Liver (tissue), 9 donors: Measurements from ENCODE around the gene LMF1. TPM values are rescaled to one million over a fixed set of nuclear protein-coding genes. Genes with fewer than 3 reads are reported as not detected.

Experiments used
- DNase-seq: peaks from one replicate; pipeline ENCODE4 v3.0.0-alpha.2; 2017; ENCODE audit warnings: low spot score
- H3K27ac ChIP-seq, 2 donors: one replicate each; pipeline ENCODE4 v1.7.0; 2013; ENCODE audit warnings: inconsistent platforms in 2 of 2, low read length in 2 of 2, control low read depth in 1 of 2, low read depth in 1 of 2, mild to moderate bottlenecking in 1 of 2
- H3K27me3 ChIP-seq, 4 donors: one replicate each; pipeline versions ENCODE4 v1.6.1 to v1.7.0; 2013; ENCODE audit warnings: low read length in 3 of 4, inconsistent platforms in 1 of 4, mild to moderate bottlenecking in 1 of 4, moderate library complexity in 1 of 4; ENCODE audit not compliant: control insufficient read depth in 4 of 4, insufficient read depth in 4 of 4
- H3K36me3 ChIP-seq, 4 donors: one replicate each; pipeline versions ENCODE4 v1.6.1 to v1.7.0; 2013; ENCODE audit warnings: low read length in 3 of 4, mild to moderate bottlenecking in 3 of 4, low read depth in 1 of 4, moderate library complexity in 1 of 4; ENCODE audit not compliant: control insufficient read depth in 4 of 4, insufficient read depth in 3 of 4
- H3K4me1 ChIP-seq, 4 donors: one replicate each; pipeline versions ENCODE4 v1.6.1 to v1.7.0; 2013; ENCODE audit warnings: low read length in 3 of 4, mild to moderate bottlenecking in 3 of 4, moderate library complexity in 1 of 4; ENCODE audit not compliant: control insufficient read depth in 4 of 4, insufficient read depth in 4 of 4
- H3K4me3 ChIP-seq, 3 donors: one replicate each; pipeline versions ENCODE4 v1.6.1 to v1.7.0; 2013; ENCODE audit warnings: low read length in 3 of 3, control low read depth in 1 of 3, low read depth in 1 of 3, mild to moderate bottlenecking in 1 of 3
- H3K9ac ChIP-seq, 2 donors: one replicate each; pipeline ENCODE4 v1.7.0; 2013; ENCODE audit warnings: low read length in 2 of 2, mild to moderate bottlenecking in 2 of 2, moderate library complexity in 2 of 2, control low read depth in 1 of 2, low read depth in 1 of 2
- H3K9me3 ChIP-seq, 4 donors: one replicate each; pipeline versions ENCODE4 v1.6.1 to v1.7.0; 2013; ENCODE audit warnings: low read length in 3 of 4; ENCODE audit not compliant: control insufficient read depth in 4 of 4
- EGR1 ChIP-seq, 2 donors: IDR thresholded peaks; 2 replicates each; pipeline ENCODE4 v1.6.1; 2016 to 2018; ENCODE audit warnings: antibody characterized with exemption in 2 of 2, low read depth in 2 of 2
- FOXA1 ChIP-seq: IDR thresholded peaks from 2 replicates; pipeline ENCODE4 v1.6.1; 2016; ENCODE audit warnings: antibody characterized with exemption
- FOXA2 ChIP-seq: IDR thresholded peaks from 2 replicates; pipeline ENCODE4 v1.6.1; 2016; ENCODE audit warnings: antibody characterized with exemption
- GABPA ChIP-seq, 2 donors: IDR thresholded peaks in 1 of 2; conservative IDR thresholded peaks in 1 of 2; 2 replicates each; pipeline ENCODE4 v1.6.1; 2016; ENCODE audit warnings: antibody characterized with exemption in 2 of 2, mild to moderate bottlenecking in 1 of 2, moderate library complexity in 1 of 2
- HNF4A ChIP-seq, 2 donors: conservative IDR thresholded peaks; 2 replicates each; pipeline ENCODE4 v1.6.1; 2016; ENCODE audit warnings: antibody characterized with exemption in 2 of 2, mild to moderate bottlenecking in 2 of 2
- HNF4G ChIP-seq: IDR thresholded peaks from 2 replicates; pipeline ENCODE4 v1.6.1; 2016; ENCODE audit warnings: antibody characterized with exemption
- JUND ChIP-seq, 2 donors: IDR thresholded peaks; 2 replicates each; pipeline ENCODE4 v1.6.1; 2016; ENCODE audit warnings: antibody characterized with exemption in 2 of 2
- NR2F2 ChIP-seq: IDR thresholded peaks from 2 replicates; pipeline ENCODE4 v1.6.1; 2016; ENCODE audit warnings: antibody characterized with exemption
- RAD21 ChIP-seq, 2 donors: IDR thresholded peaks; 2 replicates each; pipeline ENCODE4 v1.6.1; 2016; ENCODE audit warnings: antibody characterized with exemption in 2 of 2, mild to moderate bottlenecking in 2 of 2
- RXRA ChIP-seq, 2 donors: IDR thresholded peaks; 2 replicates each; pipeline ENCODE4 v1.6.1; 2017 to 2018; ENCODE audit warnings: antibody characterized with exemption in 2 of 2, mild to moderate bottlenecking in 1 of 2
- SP1 ChIP-seq: IDR thresholded peaks from 2 replicates; pipeline ENCODE4 v1.6.1; 2018; ENCODE audit warnings: antibody characterized with exemption, mild to moderate bottlenecking
- TAF1 ChIP-seq: conservative IDR thresholded peaks from 2 replicates; pipeline ENCODE4 v1.6.1; 2016; ENCODE audit warnings: antibody characterized with exemption, mild to moderate bottlenecking
- YY1 ChIP-seq: IDR thresholded peaks from 2 replicates; pipeline ENCODE4 v1.6.1; 2016; ENCODE audit warnings: antibody characterized with exemption, mild to moderate bottlenecking
- WGBS: extraction: QIAGEN DNeasy Blood & Tissue Kit; methylation state at CpG from one replicate; pipeline ENCODE4 v1.1.7; 2013; 5-methylcytosine and 5-hydroxymethylcytosine counted together
- polyA plus RNA-seq, 2 donors: library from polyadenylated mRNA; stranded (reverse) in 1 of 2; unstranded in 1 of 2; fragments of 200-250 nt in 1 of 2; fragments of >200 nt in 1 of 2; fragmentation: Nextera tagmentation in 1 of 2; extraction: Ambion mirVana in 1 of 2; gene quantifications; one replicate each; pipeline versions ENCODE4 v1.2.1 to v1.2.3, GENCODE V29; 2013 to 2015
- total RNA-seq, 2 donors: library from RNA; depleted of rRNA; stranded (reverse); fragments of >200 nt; gene quantifications; one replicate each; pipeline ENCODE4 v1.2.3, GENCODE V29; 2014
- TF ChIP-seq, protein P1 (sequence below): IDR thresholded peaks from 2 replicates; pipeline ENCODE4 v1.6.1; 2016; ENCODE audit warnings: antibody characterized with exemption
- TF ChIP-seq, protein P2 (sequence below): IDR thresholded peaks from 2 replicates; pipeline ENCODE4 v1.6.1; 2016; ENCODE audit warnings: antibody characterized with exemption
- TF ChIP-seq, protein P3 (sequence below): fragments of 150-350 bp; IDR thresholded peaks from 2 replicates; pipeline ENCODE4 v1.5.1; 2017; ENCODE audit warnings: improper control_type of control experiment, low read depth, low read length; ENCODE audit not compliant: missing input control
- TF ChIP-seq, protein P4 (sequence below): IDR thresholded peaks from 2 replicates; pipeline ENCODE4 v1.6.1; 2016; ENCODE audit warnings: antibody characterized with exemption, mild to moderate bottlenecking
- TF ChIP-seq, protein P5 (sequence below): IDR thresholded peaks from 2 replicates; pipeline ENCODE4 v1.6.1; 2016; ENCODE audit warnings: antibody characterized with exemption
- donor health status: healthy.
- donor health status: healthy.
- donor health status: healthy.
- donor health status: healthy.
- donor health status: healthy.

LMF1 gene
- total and polyA plus RNA-seq, 4 donors: 8.8 to 24.3 (median 12.6) TPM

DNA sequence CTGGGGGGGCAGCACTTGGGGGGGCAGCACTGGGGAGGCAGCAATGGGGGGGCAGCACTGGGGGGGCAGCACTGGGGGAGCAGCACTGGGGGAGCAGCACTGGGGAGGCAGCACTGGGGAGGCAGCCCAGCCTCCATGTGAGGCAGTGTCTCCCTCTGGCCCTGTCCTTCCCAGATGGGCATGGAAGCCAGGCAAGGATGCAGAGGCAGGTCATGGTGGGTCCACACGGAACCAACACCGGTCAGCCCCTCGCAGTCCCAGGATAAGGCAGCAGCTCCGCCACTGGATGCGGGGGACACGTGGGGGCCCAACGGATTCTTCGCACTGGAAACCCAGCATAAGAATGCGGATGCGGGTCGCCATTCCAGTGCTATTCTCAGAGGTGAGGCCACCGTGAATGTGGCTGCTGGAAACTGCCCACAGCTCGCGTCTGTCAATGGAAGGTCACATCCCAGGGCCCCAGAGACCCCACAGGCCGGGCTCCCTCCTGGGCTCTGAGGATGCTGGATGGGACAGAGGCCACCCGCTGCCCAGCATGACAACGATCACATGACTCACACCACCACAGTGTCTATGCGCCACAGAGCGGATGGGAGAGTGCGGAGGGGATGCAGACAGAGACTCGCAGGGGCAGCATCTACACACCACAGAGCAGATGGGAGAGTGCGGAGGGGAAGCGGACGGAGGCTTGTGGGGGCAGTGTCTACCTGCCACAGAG is 59.0 kb downstream of the LMF1 start:
- WGBS: 98% methylated on average over 24 of the region's 24 CpGs
- Histone ChIP-seq H3K27ac (no peak overlapping the region), H3K4me3 (no peak overlapping the region), H3K4me1 (no peaks in the 10 kb centered on the region), H3K9ac (no peak overlapping the region), H3K9me3 (no peaks in the 10 kb centered on the region), H3K36me3 (peaks cover 0 to 20% (median 4%) of the 10 kb centered on the region in 4 donors), H3K27me3 (no peaks in the 10 kb centered on the region)
- TF ChIP-seq FOXA1 (no peak), FOXA2 (no peak), NR2F2 (no peak), RAD21 (IDR thresholded peaks at IDR 0.05) (no peak), HNF4G (no peak), HNF4A (conservative IDR thresholded peaks at IDR 0.05) (no peak), YY1 (no peak), RXRA (IDR thresholded peaks at IDR 0.05) (no peak), TAF1 (no peak), GABPA (IDR thresholded peaks at IDR 0.05 in 1 of 2, conservative IDR thresholded peaks at IDR 0.05 in 1 of 2) (no peak), JUND (IDR thresholded peaks at IDR 0.05) (no peak)
- TF ChIP-seq, protein P1, sequence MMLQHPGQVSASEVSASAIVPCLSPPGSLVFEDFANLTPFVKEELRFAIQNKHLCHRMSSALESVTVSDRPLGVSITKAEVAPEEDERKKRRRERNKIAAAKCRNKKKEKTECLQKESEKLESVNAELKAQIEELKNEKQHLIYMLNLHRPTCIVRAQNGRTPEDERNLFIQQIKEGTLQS: no peak
- TF ChIP-seq, protein P2, sequence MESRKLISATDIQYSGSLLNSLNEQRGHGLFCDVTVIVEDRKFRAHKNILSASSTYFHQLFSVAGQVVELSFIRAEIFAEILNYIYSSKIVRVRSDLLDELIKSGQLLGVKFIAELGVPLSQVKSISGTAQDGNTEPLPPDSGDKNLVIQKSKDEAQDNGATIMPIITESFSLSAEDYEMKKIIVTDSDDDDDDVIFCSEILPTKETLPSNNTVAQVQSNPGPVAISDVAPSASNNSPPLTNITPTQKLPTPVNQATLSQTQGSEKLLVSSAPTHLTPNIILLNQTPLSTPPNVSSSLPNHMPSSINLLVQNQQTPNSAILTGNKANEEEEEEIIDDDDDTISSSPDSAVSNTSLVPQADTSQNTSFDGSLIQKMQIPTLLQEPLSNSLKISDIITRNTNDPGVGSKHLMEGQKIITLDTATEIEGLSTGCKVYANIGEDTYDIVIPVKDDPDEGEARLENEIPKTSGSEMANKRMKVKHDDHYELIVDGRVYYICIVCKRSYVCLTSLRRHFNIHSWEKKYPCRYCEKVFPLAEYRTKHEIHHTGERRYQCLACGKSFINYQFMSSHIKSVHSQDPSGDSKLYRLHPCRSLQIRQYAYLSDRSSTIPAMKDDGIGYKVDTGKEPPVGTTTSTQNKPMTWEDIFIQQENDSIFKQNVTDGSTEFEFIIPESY: no peak
- TF ChIP-seq, protein P3, sequence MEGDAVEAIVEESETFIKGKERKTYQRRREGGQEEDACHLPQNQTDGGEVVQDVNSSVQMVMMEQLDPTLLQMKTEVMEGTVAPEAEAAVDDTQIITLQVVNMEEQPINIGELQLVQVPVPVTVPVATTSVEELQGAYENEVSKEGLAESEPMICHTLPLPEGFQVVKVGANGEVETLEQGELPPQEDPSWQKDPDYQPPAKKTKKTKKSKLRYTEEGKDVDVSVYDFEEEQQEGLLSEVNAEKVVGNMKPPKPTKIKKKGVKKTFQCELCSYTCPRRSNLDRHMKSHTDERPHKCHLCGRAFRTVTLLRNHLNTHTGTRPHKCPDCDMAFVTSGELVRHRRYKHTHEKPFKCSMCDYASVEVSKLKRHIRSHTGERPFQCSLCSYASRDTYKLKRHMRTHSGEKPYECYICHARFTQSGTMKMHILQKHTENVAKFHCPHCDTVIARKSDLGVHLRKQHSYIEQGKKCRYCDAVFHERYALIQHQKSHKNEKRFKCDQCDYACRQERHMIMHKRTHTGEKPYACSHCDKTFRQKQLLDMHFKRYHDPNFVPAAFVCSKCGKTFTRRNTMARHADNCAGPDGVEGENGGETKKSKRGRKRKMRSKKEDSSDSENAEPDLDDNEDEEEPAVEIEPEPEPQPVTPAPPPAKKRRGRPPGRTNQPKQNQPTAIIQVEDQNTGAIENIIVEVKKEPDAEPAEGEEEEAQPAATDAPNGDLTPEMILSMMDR: no peak
- no peak for DNase-seq

DNA sequence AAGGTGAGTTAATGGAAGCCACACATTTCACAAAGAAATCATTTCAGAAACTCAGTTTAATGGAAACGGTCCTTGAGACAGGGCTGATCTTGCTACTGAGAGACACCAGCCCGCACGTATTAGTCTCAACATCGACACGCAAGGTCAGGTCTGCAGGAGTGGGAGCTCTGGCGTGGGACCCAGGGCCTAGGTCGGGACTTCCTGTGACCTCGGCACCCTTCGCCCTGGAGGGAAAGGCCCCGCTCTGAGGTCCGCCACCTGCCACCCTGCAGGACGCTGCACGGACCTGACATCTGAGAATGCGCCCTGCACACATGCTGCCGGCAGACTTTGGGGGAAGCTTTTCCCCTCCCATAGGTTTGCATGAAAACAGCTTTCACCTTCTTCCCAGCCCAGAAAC is 59.7 kb downstream of the LMF1 start:
- Histone ChIP-seq H3K4me3 (no peak overlapping the region), H3K36me3 (peaks cover 0 to 26% (median 4%) of the 10 kb centered on the region in 4 donors), H3K27me3 (no peaks in the 10 kb centered on the region), H3K27ac (no peak overlapping the region), H3K9ac (no peak overlapping the region), H3K4me1 (no peaks in the 10 kb centered on the region), H3K9me3 (peaks cover 0 to 2% (median 0%) of the 10 kb centered on the region in 4 donors)
- DNase-seq: no peak
- whole genome bisulfite sequencing: 97% methylated on average over 15 of the region's 15 CpGs
- TF ChIP-seq RXRA (IDR thresholded peaks at IDR 0.05) (no peak), SP1 (no peak), FOXA2 (no peak), EGR1 (IDR thresholded peaks at IDR 0.05; ENCODE audit: low read depth in 2 of 2) (no peak), YY1 (no peak), HNF4A (conservative IDR thresholded peaks at IDR 0.05) (no peak), HNF4G (no peak), NR2F2 (no peak), GABPA (IDR thresholded peaks at IDR 0.05 in 1 of 2, conservative IDR thresholded peaks at IDR 0.05 in 1 of 2) (no peak), JUND (IDR thresholded peaks at IDR 0.05) (no peak), RAD21 (IDR thresholded peaks at IDR 0.05) (no peak), TAF1 (no peak)
- TF ChIP-seq, protein P4, sequence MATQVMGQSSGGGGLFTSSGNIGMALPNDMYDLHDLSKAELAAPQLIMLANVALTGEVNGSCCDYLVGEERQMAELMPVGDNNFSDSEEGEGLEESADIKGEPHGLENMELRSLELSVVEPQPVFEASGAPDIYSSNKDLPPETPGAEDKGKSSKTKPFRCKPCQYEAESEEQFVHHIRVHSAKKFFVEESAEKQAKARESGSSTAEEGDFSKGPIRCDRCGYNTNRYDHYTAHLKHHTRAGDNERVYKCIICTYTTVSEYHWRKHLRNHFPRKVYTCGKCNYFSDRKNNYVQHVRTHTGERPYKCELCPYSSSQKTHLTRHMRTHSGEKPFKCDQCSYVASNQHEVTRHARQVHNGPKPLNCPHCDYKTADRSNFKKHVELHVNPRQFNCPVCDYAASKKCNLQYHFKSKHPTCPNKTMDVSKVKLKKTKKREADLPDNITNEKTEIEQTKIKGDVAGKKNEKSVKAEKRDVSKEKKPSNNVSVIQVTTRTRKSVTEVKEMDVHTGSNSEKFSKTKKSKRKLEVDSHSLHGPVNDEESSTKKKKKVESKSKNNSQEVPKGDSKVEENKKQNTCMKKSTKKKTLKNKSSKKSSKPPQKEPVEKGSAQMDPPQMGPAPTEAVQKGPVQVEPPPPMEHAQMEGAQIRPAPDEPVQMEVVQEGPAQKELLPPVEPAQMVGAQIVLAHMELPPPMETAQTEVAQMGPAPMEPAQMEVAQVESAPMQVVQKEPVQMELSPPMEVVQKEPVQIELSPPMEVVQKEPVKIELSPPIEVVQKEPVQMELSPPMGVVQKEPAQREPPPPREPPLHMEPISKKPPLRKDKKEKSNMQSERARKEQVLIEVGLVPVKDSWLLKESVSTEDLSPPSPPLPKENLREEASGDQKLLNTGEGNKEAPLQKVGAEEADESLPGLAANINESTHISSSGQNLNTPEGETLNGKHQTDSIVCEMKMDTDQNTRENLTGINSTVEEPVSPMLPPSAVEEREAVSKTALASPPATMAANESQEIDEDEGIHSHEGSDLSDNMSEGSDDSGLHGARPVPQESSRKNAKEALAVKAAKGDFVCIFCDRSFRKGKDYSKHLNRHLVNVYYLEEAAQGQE: no peak
- TF ChIP-seq, protein P5, sequence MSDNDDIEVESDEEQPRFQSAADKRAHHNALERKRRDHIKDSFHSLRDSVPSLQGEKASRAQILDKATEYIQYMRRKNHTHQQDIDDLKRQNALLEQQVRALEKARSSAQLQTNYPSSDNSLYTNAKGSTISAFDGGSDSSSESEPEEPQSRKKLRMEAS: no peak
- TF ChIP-seq, protein P2: no peak
- TF ChIP-seq, protein P1: no peak
